ENCODE measurements around the gene MYOM1. TPM values are rescaled to one million over a fixed set of nuclear protein-coding genes. Genes with fewer than 3 reads are reported as not detected.
"Not testable (repeated sequence)": the region's sequence is repeated elsewhere in the genome, so short reads cannot be mapped to it uniquely, and the experiment has no call there.

The MYOM1 gene
- total RNA-seq, 1 donor from 2014 or later, result 2.4 TPM

DNA sequence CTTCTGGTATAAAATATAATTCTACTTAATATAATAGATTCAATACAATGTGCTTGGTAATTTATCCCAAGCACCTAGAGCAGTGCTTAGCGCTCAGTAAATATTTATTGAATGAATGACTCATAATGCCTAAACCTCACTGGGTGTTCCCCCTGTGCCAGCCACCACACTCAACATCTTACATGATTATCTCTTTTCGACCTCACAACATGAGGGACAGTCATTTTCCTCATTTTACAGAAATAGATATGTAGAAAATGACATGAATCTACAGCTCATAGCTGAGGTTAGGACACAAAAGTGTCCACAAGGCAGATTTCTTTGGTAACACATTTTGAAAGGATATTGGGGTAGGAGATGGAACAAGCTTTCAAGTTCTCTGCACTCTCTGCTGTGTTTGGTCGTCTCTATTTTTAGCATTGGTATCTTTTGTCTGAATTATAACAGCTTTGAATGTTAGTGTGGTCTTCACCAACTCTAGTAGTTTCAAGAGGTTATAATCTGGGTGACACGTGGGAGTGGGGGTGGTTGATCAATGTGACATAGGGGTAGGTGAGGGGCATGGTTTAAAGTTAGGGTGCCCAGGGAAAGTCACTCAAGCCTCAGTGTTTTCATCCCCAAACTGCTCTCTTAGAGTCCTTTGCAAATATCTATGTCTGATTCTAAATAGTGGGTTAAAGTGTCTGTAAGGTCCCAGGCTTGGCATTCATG, 9.8 kb downstream of the MYOM1 start:
- Mint-ChIP-seq H3K9me3 (peaks cover 4% of the 10 kb centered on the region), H3K4me3 (ENCODE audit: low read depth) (no peak overlapping the region), H3K27ac (no peak overlapping the region), H3K27me3 (ENCODE audit: low read depth) (no peaks in the 10 kb centered on the region), H3K4me1 (ENCODE audit: low read depth) (peaks cover 15% of the 10 kb centered on the region), H3K36me3 (ENCODE audit: low read depth) (no peaks in the 10 kb centered on the region)
- no peak for DNase-seq (ENCODE audit: low spot score)
- intact Hi-C loops (cut with micrococcal nuclease), result no loop called here

DNA sequence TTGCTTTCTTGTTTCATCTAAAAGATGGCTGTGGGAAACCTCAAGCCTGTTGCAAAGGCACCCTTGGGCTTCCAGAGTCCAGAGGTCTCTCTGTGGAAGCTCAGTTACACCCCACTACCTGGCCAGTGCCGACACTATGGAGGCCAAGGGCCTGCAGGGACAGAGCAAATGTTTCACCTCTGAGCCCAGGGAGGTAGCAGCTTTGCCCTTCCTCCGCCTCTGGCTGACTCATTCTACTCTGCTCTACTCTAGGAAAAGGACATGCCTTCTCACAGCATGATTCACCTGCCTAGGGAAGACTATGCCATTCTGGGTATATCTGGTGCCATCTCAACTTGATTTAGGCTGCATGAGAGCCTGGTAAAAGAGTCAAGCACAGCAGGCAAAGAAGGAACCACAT, 12.2 kb downstream of the MYOM1 start:
- Mint-ChIP-seq H3K36me3 (ENCODE audit: low read depth) (no peaks in the 10 kb centered on the region), H3K4me1 (ENCODE audit: low read depth) (peaks cover 5% of the 10 kb centered on the region), H3K9me3 (peaks cover 27% of the 10 kb centered on the region), H3K27ac (no peak overlapping the region), H3K27me3 (ENCODE audit: low read depth) (peaks cover 7% of the 10 kb centered on the region), H3K4me3 (ENCODE audit: low read depth) (no peak overlapping the region)
- DNase-seq (ENCODE audit: low spot score), result no peak
- intact Hi-C loops (cut with micrococcal nuclease), result no loop called here

DNA sequence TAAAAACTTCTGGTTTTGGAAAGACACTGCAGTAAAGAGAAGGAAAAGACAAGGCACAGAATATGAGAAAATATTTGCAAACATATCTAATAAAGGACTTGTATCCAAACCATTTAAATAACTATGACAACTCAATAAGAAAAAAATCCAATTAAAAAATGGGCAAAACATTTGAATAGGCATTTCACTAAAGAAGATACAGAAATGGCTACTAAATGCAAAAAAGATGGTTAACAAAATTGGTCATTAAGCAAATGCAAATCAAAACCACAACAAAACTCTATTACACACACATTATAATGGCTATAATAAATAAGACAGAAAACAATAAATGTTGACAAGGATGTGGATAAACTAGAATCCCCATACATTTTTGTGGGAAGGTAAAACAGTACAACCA, 14.5 kb downstream of the MYOM1 start:
- Mint-ChIP-seq H3K9me3 (peaks cover 33% of the 10 kb centered on the region), H3K27ac (no peak overlapping the region), H3K4me1 (ENCODE audit: low read depth) (peaks cover 5% of the 10 kb centered on the region), H3K4me3 (ENCODE audit: low read depth) (no peak overlapping the region), H3K36me3 (ENCODE audit: low read depth) (no peaks in the 10 kb centered on the region), H3K27me3 (ENCODE audit: low read depth) (peaks cover 7% of the 10 kb centered on the region)
- no peak for DNase-seq (ENCODE audit: low spot score)
- intact Hi-C loops (cut with micrococcal nuclease), result no loop called here

DNA sequence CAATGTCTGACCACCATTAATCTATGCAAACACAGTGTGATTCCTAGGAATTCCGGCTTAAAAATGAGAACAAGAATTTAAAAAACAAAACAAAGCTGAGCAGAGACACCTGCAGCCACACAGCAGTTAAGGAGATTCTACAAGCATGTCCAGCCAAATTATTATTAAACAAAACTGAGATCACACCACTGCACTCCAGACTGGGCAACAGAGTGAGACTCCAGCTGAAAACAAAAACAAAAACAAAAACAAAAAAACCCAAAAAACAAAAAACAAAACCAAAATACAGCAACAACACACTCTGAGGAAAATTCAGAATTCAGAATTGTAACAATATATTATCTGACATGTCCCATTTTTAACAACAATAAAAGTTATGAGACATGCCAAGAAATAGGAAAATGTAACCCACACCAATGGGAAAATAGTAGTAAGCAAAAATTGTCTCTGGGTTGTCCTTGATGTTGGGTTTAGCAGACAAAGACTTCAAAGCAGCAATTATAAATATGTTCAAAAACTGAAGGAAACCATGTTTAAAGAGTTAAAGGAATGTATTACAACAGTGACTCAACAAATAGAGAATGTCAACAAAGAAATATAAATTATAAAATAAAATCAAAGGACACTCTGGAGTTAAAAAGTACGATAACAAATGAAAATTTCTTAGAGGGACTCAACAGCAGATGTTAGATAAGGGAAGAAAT, 19.7 kb downstream of the MYOM1 start:
- Mint-ChIP-seq H3K36me3 (ENCODE audit: low read depth) (no peaks in the 10 kb centered on the region), H3K4me3 (ENCODE audit: low read depth) (no peak overlapping the region), H3K4me1 (ENCODE audit: low read depth) (no peaks in the 10 kb centered on the region), H3K27ac (no peak overlapping the region), H3K9me3 (peaks cover 30% of the 10 kb centered on the region), H3K27me3 (ENCODE audit: low read depth) (peaks cover 14% of the 10 kb centered on the region)
- no peak for DNase-seq (ENCODE audit: low spot score)
- intact Hi-C loops (cut with micrococcal nuclease), result no loop called here

DNA sequence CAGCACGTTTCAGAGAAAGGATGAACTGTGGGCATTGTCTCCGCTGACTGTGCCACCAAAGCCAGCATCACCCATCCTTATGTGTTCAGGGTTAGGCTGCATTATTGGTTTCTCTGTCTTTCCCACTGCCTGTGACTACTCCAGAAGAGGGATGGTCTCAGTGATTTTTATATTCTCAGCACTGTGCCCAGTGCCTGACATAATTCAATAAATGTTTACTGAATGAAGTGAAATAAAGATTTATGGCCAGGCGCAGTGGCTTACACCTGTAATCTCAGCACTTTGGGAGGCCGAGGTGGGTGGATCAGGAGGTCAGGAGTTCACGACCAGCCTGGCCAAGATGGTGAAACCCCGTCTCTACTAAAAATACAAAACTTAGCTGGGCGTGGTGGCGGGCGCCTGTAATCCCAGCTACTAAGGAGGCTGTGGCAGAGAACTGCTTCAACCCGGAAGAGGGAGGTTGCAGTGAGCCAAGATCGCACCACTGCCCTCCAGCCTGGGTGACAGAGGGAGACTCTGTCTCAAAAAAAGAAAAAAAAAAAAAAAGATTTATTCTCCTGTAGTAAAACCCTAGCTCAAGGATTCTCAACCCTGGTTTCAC, 21.4 kb downstream of the MYOM1 start:
- Mint-ChIP-seq H3K27me3 (ENCODE audit: low read depth) (peaks cover 20% of the 10 kb centered on the region), H3K9me3 (peaks cover 14% of the 10 kb centered on the region)
- H3K4me3 Mint-ChIP-seq (ENCODE audit: low read depth); H3K27ac Mint-ChIP-seq; DNase-seq (ENCODE audit: low spot score); intact Hi-C loops (cut with micrococcal nuclease); H3K4me1 Mint-ChIP-seq (ENCODE audit: low read depth); H3K36me3 Mint-ChIP-seq (ENCODE audit: low read depth): not testable (repeated sequence)

DNA sequence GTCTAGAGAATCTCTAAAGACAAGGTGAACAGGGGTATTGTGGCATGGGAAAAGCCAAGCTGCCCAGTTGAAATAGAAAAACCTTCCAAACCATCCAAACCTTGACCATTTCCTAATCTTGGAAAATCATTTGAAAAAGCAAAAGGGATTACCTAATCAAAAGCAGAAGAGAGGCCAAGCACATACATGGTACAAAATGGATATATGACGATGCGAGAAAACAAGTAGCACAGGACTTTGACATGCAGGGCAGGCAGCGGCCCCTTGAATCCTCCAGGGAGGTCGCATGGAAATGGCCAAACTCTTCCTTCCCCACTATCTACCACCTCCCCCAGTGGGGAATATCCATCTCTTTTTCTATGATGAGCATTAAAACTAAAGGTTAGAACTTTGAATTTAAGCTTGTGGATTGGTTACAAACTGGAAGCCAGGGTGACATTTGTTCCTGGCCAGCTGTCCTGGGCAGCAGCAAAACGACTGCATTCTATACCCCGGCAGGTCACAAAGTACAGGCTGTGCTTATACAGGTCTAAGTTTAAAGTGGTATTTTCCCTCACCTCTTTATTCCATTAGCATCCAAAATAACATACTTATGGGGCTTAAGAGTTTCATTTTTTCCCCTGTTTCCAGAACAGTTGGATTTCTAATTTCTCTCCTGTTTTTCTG, 24.7 kb downstream of the MYOM1 start:
- H3K36me3 Mint-ChIP-seq (ENCODE audit: low read depth), result no peaks in the 10 kb centered on the region
- no peaks in the 10 kb centered on the region for H3K9me3 Mint-ChIP-seq
- no peaks in the 10 kb centered on the region for H3K4me1 Mint-ChIP-seq (ENCODE audit: low read depth)
- H3K27ac Mint-ChIP-seq, result no peak overlapping the region
- no peak overlapping the region for H3K4me3 Mint-ChIP-seq (ENCODE audit: low read depth)
- intact Hi-C loops (cut with micrococcal nuclease), result loop anchor here (5.0 kb wide), 1 partner anchor 32 kb away; no protein-coding TSS in a partner anchor
- peaks cover 18% of the 10 kb centered on the region for H3K27me3 Mint-ChIP-seq (ENCODE audit: low read depth)
- DNase-seq (ENCODE audit: low spot score), result no peak

DNA sequence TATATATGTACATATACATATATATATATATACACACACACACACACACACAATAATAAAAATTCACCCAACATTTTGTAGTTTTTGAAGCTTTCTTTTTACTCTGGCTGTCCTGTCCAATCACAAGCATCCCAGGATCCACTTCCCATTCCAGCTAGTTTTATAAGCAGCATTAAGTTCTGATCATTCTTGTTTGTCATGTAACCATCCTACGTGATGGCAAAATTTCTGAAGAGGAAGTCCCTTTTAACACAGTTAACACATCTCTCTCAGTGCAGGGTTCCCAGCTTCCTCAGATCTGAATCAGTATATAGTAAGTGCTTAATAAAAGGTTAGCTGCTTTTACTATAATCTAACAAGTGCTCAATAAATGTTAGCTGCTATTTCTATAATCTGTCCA, 26.4 kb downstream of the MYOM1 start:
- intact Hi-C loops (cut with micrococcal nuclease), result loop anchor here (5.0 kb wide), 1 partner anchor 34 kb away; no protein-coding TSS in a partner anchor
- Mint-ChIP-seq H3K27ac (no peak overlapping the region), H3K4me1 (ENCODE audit: low read depth) (no peaks in the 10 kb centered on the region), H3K4me3 (ENCODE audit: low read depth) (no peak overlapping the region), H3K9me3 (no peaks in the 10 kb centered on the region), H3K27me3 (ENCODE audit: low read depth) (peaks cover 13% of the 10 kb centered on the region), H3K36me3 (ENCODE audit: low read depth) (no peaks in the 10 kb centered on the region)
- DNase-seq (ENCODE audit: low spot score), result no peak

DNA sequence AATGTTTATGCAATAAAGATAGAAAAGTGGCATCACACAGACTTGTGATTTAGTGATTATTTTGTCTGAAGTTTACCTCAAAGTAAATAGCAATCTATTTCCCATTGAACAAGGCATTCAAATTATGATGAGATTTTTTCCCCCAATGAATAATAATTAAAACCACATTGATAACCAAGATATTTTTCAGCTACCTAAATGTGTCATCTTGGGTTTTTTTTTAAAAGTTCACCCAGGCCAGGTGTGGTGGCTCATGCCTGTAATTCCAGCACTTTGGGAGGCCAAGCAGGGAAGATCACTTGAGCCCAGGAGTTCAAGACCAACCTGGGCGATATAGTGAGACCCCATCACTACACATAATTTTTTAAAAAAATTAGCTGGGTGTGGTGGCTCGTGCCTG, 27.0 kb downstream of the MYOM1 start:
- no peak for DNase-seq (ENCODE audit: low spot score)
- Mint-ChIP-seq H3K4me1 (ENCODE audit: low read depth) (no peaks in the 10 kb centered on the region), H3K4me3 (ENCODE audit: low read depth) (no peak overlapping the region)

DNA sequence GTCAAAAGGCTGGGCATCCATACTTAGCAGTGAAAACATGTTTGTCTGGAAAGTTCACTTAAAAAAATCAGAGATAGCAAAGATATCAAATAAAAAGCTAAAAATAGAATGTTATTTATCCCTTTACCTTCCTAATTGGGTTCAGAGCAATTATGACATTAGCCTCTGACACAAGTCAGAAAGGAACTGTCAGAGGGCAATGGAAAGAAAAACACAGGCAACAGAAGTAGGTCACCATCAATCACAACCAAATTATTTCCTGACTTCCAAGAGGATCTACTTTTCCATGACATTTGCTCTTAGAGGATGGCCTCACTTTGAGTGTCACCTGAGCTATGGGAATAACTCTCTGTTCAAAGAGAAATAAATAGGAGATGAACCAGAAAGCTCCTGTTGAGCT, 27.5 kb downstream of the MYOM1 start:
- no peak overlapping the region for H3K4me3 Mint-ChIP-seq (ENCODE audit: low read depth)

More for the DNA sequence above, 27.0 kb downstream of the MYOM1 start:
- H3K9me3 Mint-ChIP-seq, result no peaks in the 10 kb centered on the region
- peaks cover 13% of the 10 kb centered on the region for H3K27me3 Mint-ChIP-seq (ENCODE audit: low read depth)
- no peaks in the 10 kb centered on the region for H3K36me3 Mint-ChIP-seq (ENCODE audit: low read depth)
- no peak overlapping the region for H3K27ac Mint-ChIP-seq
- intact Hi-C loops (cut with micrococcal nuclease), result loop anchor here (5.0 kb wide), 1 partner anchor 35 kb away; no protein-coding TSS in a partner anchor

DNA sequence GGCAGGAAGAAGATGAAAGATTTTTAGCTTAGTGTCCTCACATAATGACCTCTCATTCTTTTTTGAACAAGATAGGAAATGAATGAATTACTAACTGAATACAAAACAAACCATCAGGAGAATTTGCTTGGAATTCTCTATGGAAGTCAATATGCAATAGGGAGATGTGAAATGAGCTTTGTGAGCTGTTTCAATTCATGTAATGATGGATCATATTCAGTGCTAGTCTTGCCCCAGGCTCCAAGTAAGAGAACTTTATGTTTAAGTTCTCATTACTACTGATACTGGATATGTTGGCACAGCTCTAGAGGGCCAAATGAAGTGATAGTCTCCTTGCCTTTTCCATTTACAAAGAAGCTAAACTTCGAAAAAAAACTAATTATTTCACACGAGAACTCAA, 29.2 kb downstream of the MYOM1 start:
- Mint-ChIP-seq H3K27ac (no peak overlapping the region), H3K4me3 (ENCODE audit: low read depth) (no peak overlapping the region), H3K36me3 (ENCODE audit: low read depth) (no peaks in the 10 kb centered on the region), H3K27me3 (ENCODE audit: low read depth) (peaks cover 13% of the 10 kb centered on the region), H3K9me3 (no peaks in the 10 kb centered on the region), H3K4me1 (ENCODE audit: low read depth) (no peaks in the 10 kb centered on the region)
- DNase-seq (ENCODE audit: low spot score), result no peak
- intact Hi-C loops (cut with micrococcal nuclease), result loop anchor here (5.0 kb wide), 1 partner anchor 37 kb away; no protein-coding TSS in a partner anchor

More for the DNA sequence above, 27.5 kb downstream of the MYOM1 start:
- no peak for DNase-seq (ENCODE audit: low spot score)
- intact Hi-C loops (cut with micrococcal nuclease), result loop anchor here (5.0 kb wide), 1 partner anchor 35 kb away; no protein-coding TSS in a partner anchor
- H3K27ac Mint-ChIP-seq, result no peak overlapping the region
- no peaks in the 10 kb centered on the region for H3K4me1 Mint-ChIP-seq (ENCODE audit: low read depth)
- H3K27me3 Mint-ChIP-seq (ENCODE audit: low read depth), result peaks cover 13% of the 10 kb centered on the region
- no peaks in the 10 kb centered on the region for H3K9me3 Mint-ChIP-seq
- H3K36me3 Mint-ChIP-seq (ENCODE audit: low read depth), result no peaks in the 10 kb centered on the region

DNA sequence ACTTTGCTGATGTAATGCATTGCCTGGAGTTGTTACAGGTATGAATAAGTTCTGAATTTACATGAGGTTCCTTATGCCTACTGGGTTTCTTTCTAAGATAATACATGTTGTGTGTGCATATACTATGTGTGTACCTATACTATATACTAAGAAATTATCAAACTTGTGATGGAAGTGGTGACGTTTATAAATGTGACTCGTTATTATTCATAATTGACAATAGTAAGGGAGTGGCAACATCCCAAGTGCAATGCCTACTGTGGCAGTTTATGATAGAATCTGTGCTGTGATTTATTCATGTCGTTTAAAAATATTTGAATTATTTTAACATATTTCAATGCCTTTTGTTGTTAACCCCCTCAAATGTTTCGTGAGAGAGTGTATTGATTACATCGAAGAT, 29.9 kb downstream of the MYOM1 start:
- H3K4me1 Mint-ChIP-seq (ENCODE audit: low read depth), result no peaks in the 10 kb centered on the region
- no peak for DNase-seq (ENCODE audit: low spot score)
- no peak overlapping the region for H3K4me3 Mint-ChIP-seq (ENCODE audit: low read depth)
- H3K27me3 Mint-ChIP-seq (ENCODE audit: low read depth), result peaks cover 9% of the 10 kb centered on the region
- H3K27ac Mint-ChIP-seq, result no peak overlapping the region
- intact Hi-C loops (cut with micrococcal nuclease), result loop anchor here (5.0 kb wide), 1 partner anchor 37 kb away; no protein-coding TSS in a partner anchor
- H3K9me3 Mint-ChIP-seq, result no peaks in the 10 kb centered on the region
- no peaks in the 10 kb centered on the region for H3K36me3 Mint-ChIP-seq (ENCODE audit: low read depth)

DNA sequence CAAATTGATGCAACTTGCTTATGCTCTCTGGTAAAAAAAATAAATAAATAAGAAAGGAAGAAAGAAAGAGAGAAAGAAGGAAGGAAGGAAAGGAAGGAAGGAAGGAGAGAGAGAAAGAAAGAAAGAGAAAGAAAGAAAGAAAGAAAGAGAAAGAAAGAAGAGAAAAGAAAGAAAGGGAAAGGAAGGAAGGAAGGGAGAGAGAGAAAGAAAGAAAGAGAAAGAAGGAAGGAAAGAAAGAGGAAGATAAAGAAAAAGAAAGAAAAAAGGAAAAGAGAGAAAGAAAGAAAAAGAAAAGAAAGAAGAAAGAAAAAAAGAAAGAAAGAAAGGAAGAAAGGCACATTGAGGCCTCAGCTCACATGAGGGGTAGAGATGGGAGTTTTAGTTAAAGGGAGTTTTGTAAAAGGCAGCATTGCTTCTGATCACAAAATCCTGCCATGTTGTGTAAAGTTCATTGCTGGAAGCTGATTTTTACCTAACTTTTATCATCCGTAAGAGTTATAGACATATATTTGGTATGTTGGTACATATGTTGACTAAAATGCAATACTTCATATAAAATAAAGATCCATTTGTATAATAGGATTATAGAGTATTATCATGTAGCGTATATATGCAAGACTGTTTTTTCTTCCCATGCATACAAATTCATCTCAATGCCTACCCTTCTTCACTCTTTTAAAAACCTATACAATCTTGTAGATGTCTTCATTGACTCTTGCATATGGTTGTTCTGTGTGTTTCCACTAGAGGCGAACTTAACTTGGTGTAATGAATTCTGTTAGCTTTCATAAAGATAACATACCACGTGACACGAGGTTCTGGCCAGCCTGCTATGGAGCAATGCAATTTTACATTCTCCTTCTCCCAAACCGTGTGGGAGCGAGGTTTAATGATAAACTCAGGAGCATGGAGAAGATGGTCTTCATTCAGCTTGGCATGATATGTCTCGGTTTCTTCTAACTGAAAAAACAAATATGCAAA, 32.8 kb downstream of the MYOM1 start:
- intact Hi-C loops (cut with micrococcal nuclease), result no loop called here
- no peak for DNase-seq (ENCODE audit: low spot score)
- Mint-ChIP-seq H3K9me3 (no peaks in the 10 kb centered on the region), H3K27ac (no peak overlapping the region), H3K36me3 (ENCODE audit: low read depth) (no peaks in the 10 kb centered on the region), H3K4me1 (ENCODE audit: low read depth) (no peaks in the 10 kb centered on the region), H3K4me3 (ENCODE audit: low read depth) (no peak overlapping the region), H3K27me3 (ENCODE audit: low read depth) (no peaks in the 10 kb centered on the region)

Measured in activated T-helper 2 cell treated with anti-CD3 and anti-CD28 coated beads, Interferon-gamma antibody, Interleukin-2, Interleukin-4, amounts not matched to agents 10 μg/mL and 5 μg/mL and 100 μg/mL, durations not matched to agents 14 hours and 24 hours and 36 hours (primary cell).